Pancreas (tissue), 10 donors: ENCODE data around the gene NDUFAB1. TPM values are rescaled to one million over a fixed set of nuclear protein-coding genes. Genes with fewer than 3 reads are reported as not detected.

Experiments
- ATAC-seq, 4 donors: fragments of 200-7000 bp; cut with Tn5 transposase; one replicate each; pipeline versions ENCODE4 v1.8.0 to v1.9.1; 2020; ENCODE audit warnings: mild to moderate bottlenecking in 4 of 4, moderate library complexity in 4 of 4
- DNase-seq, 6 donors: peaks; one replicate each; pipeline ENCODE4 v3.0.0-alpha.2; 2020
- FAIRE-seq: peaks from 2 replicates; lab custom pipeline; 2012; peaks lifted over from hg19 to GRCh38; lab: Jason Lieb, UNC
- H3K27ac ChIP-seq, 4 donors: fragments of 200-600 bp; sonication (generic); 1 replicate in 3 of 4; 2 replicates in 1 of 4; pipeline versions ENCODE4 v1.5.0 to v1.8.0; 2020
- H3K27me3 ChIP-seq, 4 donors: fragments of 200-600 bp; one replicate each; pipeline ENCODE4 v1.8.0; 2021
- H3K36me3 ChIP-seq, 3 donors: fragments of 200-600 bp; sonication (generic) in 1 of 3; one replicate each; pipeline versions ENCODE4 v1.5.0 to v1.8.0; 2020 to 2021
- H3K4me1 ChIP-seq, 3 donors: fragments of 200-600 bp; one replicate each; pipeline ENCODE4 v1.8.0; 2021
- H3K4me3 ChIP-seq, 4 donors: fragments of 200-600 bp; sonication (generic) in 2 of 4; one replicate each; pipeline versions ENCODE4 v1.5.0 to v1.8.0; 2020 to 2021
- H3K9me3 ChIP-seq, 4 donors: fragments of 200-600 bp; one replicate each; pipeline ENCODE4 v1.8.0; 2021
- WGBS, 2 donors: extraction: QIAGEN DNeasy Blood & Tissue Kit; methylation state at CpG; one replicate each; pipeline ENCODE4 v1.1.7; 2013; 5-methylcytosine and 5-hydroxymethylcytosine counted together
- intact Hi-C, 3 donors: fragments of 100-400 bp; cut with DNase I; formaldehyde crosslinking; loops; one replicate each; pipeline versions ENCODE4 v1.11.1 to v1.14.2; 2022
- polyA plus RNA-seq, 2 donors: library from polyadenylated mRNA; stranded (reverse); fragments of 200-250 nt; gene quantifications; one replicate each; pipeline ENCODE4 v1.2.3, GENCODE V29; 2013
- total RNA-seq, 6 donors: library from RNA; stranded (reverse); fragmentation: NEBNext Ultra II Directional in 4 of 6; extraction: Animal tissue kit (Norgen Biotek cat#: 25700) in 4 of 6; gene quantifications; one replicate each; pipeline versions ENCODE4 v1.2.1 to v1.2.4, GENCODE V29; 2021 to 2023
- TF ChIP-seq, protein P1 (sequence below), 4 donors: fragments of 200-600 bp; sonication (generic) in 3 of 4; IDR thresholded peaks; one replicate each; pipeline versions ENCODE4 v1.5.0 to v1.8.0; 2021; ENCODE audit warnings: antibody characterized with exemption in 4 of 4
- donor health status: healthy with polysubstance abuse.
- donor health status: DM: no; HTN: no; CAD: no; lungs with moderate emphysema.
- donor health status: DM: no; HTN: no; CAD: no.
- donor health status: control.
- donor health status: control.
- donor health status: Bipolar disorder and iron deficiency.
- donor health status: DM: yes; HTN: yes; CAD: no.
- donor health status: DM: no; HTN: no; CAD: no.
- donor health status: DM: no; HTN: no; CAD: no.
- donor health status: DM: yes; HTN: yes; CAD: no.

NDUFAB1 gene
- total and polyA plus RNA-seq, 8 donors: 19.2 to 82.3 (median 31.4) TPM

DNA sequence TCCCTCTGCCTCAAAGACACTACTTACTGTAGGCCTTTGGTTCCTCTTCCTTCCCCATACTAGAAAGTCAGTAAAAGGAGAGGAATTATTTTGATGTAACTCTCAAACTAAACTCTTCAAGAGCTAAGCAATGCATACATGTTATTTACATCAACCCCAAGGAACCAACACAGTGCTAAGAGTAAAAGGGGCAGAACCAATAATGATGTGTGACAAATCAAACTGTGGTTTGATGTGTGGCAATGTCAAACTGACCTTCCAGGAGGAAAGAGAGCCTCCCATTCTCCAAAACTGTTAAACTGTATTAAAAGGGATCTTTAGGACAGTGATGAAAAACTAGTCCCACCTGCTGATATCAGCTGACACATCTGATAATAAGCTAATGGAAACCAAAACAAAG, 15.7 kb downstream of the NDUFAB1 start:
- ATAC-seq (no peak), DNase-seq (no peak), FAIRE-seq (no peak)
- H3K4me1 ChIP-seq: no peaks in the 10 kb centered on the region
- no peaks in the 10 kb centered on the region for H3K27me3 ChIP-seq
- intact Hi-C loops: no loop called here
- peaks cover 0 to 33% (median 6%) of the 10 kb centered on the region in 3 donors for H3K36me3 ChIP-seq
- no peak overlapping the region for H3K27ac ChIP-seq
- TF ChIP-seq, protein P1, sequence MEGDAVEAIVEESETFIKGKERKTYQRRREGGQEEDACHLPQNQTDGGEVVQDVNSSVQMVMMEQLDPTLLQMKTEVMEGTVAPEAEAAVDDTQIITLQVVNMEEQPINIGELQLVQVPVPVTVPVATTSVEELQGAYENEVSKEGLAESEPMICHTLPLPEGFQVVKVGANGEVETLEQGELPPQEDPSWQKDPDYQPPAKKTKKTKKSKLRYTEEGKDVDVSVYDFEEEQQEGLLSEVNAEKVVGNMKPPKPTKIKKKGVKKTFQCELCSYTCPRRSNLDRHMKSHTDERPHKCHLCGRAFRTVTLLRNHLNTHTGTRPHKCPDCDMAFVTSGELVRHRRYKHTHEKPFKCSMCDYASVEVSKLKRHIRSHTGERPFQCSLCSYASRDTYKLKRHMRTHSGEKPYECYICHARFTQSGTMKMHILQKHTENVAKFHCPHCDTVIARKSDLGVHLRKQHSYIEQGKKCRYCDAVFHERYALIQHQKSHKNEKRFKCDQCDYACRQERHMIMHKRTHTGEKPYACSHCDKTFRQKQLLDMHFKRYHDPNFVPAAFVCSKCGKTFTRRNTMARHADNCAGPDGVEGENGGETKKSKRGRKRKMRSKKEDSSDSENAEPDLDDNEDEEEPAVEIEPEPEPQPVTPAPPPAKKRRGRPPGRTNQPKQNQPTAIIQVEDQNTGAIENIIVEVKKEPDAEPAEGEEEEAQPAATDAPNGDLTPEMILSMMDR (IDR thresholded peaks at IDR 0.05): no peak
- no peaks in the 10 kb centered on the region for H3K9me3 ChIP-seq
- H3K4me3 ChIP-seq: no peak overlapping the region

DNA sequence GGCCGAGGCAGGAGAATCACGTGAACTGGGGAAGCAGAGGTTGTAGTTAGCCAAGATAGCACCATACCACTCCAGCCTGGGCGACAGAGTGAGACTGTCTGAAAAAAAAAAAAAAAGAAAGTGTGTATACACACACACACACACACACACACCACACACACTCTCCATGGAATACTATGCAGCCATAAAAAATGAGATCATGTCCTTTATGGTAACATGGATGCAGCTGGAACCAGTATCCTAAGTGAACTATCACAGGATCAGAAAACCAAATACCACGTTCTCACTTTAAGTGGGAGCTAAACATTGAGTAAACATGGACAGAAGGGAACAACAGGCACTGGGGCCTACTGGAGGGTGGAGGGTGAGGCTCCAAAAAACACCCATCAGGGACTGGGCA, 16.7 kb downstream of the NDUFAB1 start:
- peaks cover 0 to 23% (median 0%) of the 10 kb centered on the region in 3 donors for H3K36me3 ChIP-seq
- no peak overlapping the region for H3K4me3 ChIP-seq
- FAIRE-seq: no peak
- no peaks in the 10 kb centered on the region for H3K9me3 ChIP-seq
- 95 to 98% methylated on average over 4 of the region's 4 CpGs for WGBS, 2 donors
- H3K27ac ChIP-seq: no peak overlapping the region
- peak in 1 of 4 donors; percentile 18 for ATAC-seq
- intact Hi-C loops: no loop called here
- TF ChIP-seq, protein P1 (IDR thresholded peaks at IDR 0.05): no peak
- H3K4me1 ChIP-seq: no peaks in the 10 kb centered on the region
- no peaks in the 10 kb centered on the region for H3K27me3 ChIP-seq
- DNase-seq: no peak

DNA sequence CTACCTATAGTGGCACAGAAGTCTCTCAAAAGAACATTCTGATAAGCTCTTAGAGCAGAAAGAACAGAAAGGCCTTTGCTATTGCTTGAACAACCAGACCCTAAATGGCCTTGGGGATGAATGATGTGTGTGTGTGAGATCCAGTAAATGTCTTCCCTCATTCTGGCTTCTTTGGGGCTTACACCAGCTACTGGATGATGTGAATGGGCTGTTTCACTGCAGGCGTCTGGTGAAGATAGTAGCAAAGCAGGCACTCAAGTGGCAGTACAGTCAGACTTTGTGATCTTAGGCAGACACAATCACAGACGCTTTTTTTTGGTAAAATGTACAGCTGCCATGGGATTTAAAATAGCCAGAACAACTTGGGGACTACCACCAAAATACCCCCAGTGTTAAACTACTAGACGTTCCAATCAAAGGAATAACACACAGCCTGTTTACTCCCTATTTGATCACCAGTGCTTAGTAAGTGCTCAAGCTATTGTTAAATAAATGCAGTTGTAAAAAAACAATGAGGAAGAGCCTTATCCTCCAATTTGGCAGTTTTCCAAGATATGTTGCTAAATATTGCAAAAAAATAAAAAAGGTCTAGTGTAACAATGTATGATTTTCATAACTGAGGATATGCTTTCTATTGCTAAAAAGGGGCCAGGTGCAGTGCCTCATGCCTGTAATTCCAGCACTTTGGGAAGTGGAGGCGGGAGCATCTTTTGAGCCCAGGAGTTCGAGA, 17.9 kb downstream of the NDUFAB1 start:
- DNase-seq: no peak
- intact Hi-C loops: no loop called here
- Histone ChIP-seq H3K36me3 (peaks cover 0 to 25% (median 0%) of the 10 kb centered on the region in 3 donors), H3K9me3 (no peaks in the 10 kb centered on the region), H3K27me3 (no peaks in the 10 kb centered on the region), H3K4me3 (no peak overlapping the region), H3K4me1 (peaks cover 4 to 6% (median 6%) of the 10 kb centered on the region in 3 donors), H3K27ac (no peak overlapping the region)
- 74 to 75% methylated on average over 5 of the region's 5 CpGs for WGBS, 2 donors
- TF ChIP-seq, protein P1 (IDR thresholded peaks at IDR 0.05): no peak
- FAIRE-seq: no peak
- no peak for ATAC-seq

DNA sequence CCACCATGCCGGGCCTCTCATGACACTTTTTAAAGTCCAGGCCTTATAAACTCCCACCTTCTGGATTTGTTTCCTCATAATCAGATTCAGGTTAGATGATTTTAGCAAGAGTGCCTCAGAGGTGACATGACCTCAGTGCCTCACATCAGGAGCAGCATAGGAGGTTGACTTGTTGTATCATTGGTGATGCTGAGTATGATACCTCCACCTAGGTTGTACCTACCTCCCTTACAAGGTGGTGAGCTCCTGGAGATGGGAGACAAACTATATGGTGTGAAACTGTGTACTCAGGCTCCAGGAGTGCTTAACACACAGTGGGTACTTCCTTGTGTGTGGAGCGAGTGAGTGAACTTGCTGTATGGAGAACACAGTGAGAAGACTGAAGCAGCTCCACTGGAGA, 18.6 kb downstream of the NDUFAB1 start:
- FAIRE-seq: no peak
- H3K27ac ChIP-seq: no peak overlapping the region
- WGBS, 2 donors: 88 to 97% methylated on average over 2 of the region's 2 CpGs
- H3K36me3 ChIP-seq: peaks cover 0 to 33% (median 0%) of the 10 kb centered on the region in 3 donors
- TF ChIP-seq, protein P1 (IDR thresholded peaks at IDR 0.05): no peak
- H3K27me3 ChIP-seq: no peaks in the 10 kb centered on the region
- H3K9me3 ChIP-seq: no peaks in the 10 kb centered on the region
- no peak for ATAC-seq
- peaks cover 4 to 6% (median 6%) of the 10 kb centered on the region in 3 donors for H3K4me1 ChIP-seq
- H3K4me3 ChIP-seq: no peak overlapping the region
- no peak for DNase-seq
- intact Hi-C loops: no loop called here

DNA sequence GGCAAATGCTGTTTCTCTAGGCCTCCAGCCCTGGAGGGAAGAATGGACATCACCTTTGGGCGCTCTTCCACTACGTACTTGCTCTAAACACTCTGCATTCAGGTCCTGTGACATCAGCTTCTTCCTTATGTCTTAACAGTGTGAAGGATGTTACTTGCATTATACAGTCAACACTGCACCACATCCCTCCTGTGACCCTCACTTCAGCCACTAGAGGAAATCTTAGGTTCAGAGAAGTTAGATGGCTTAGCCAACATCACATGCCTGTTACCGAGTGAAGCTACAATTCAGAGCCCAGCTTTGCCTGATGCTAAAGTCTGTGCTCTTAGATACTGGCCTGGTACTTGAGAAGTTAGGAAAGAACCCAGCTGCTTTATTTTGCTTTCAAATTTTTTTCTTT, 20.3 kb downstream of the NDUFAB1 start:
- no peak for ATAC-seq
- TF ChIP-seq, protein P1 (IDR thresholded peaks at IDR 0.05): no peak

More for the DNA sequence above, 20.3 kb downstream of the NDUFAB1 start:
- H3K9me3 ChIP-seq: no peaks in the 10 kb centered on the region
- 93 to 94% methylated on average over 3 of the region's 3 CpGs for WGBS, 2 donors
- FAIRE-seq (no peak), DNase-seq (no peak)
- no peak overlapping the region for H3K4me3 ChIP-seq
- H3K27ac ChIP-seq: no peak overlapping the region
- peaks cover 4 to 6% (median 6%) of the 10 kb centered on the region in 3 donors for H3K4me1 ChIP-seq
- H3K27me3 ChIP-seq: no peaks in the 10 kb centered on the region
- intact Hi-C loops: no loop called here
- peaks cover 0 to 28% (median 0%) of the 10 kb centered on the region in 3 donors for H3K36me3 ChIP-seq
